Amniotic stem cell (primary cell): ENCODE data around the gene MYOZ3.

Experiments
- DNase-seq: peaks from one replicate; lab custom pipeline; 2025; lab: John Stamatoyannopoulos, UW

The MYOZ3 gene

GRCh38 chr5:150642991-150643710 lies 17.9 kb upstream of the MYOZ3 start:
- DNase-seq, result no peak

- DNase-seq, result no peak
Measured at GRCh38 chr5:150644058-150644457, 17.0 kb upstream of the MYOZ3 start.

- no peak for DNase-seq
Measured at GRCh38 chr5:150644514-150644913, 16.5 kb upstream of the MYOZ3 start.

GRCh38 chr5:150645070-150645700 lies 15.9 kb upstream of the MYOZ3 start:
- DNase-seq, result no peak

- DNase-seq, result no peak
Measured at GRCh38 chr5:150647275-150648251, 13.5 kb upstream of the MYOZ3 start.

- no peak for DNase-seq
Measured at GRCh38 chr5:150648294-150649107, 12.6 kb upstream of the MYOZ3 start.

- DNase-seq, result no peak
Measured at GRCh38 chr5:150649108-150650020, 11.7 kb upstream of the MYOZ3 start.

GRCh38 chr5:150650021-150651006 lies 10.7 kb upstream of the MYOZ3 start:
- no peak for DNase-seq

- DNase-seq, result no peak
Measured at GRCh38 chr5:150651382-150651781, 9.7 kb upstream of the MYOZ3 start.

- DNase-seq, result no peak
Measured at GRCh38 chr5:150651924-150652671, 9.0 kb upstream of the MYOZ3 start.

GRCh38 chr5:150653145-150653761 lies 7.8 kb upstream of the MYOZ3 start:
- no peak for DNase-seq

- no peak for DNase-seq
Measured at GRCh38 chr5:150653762-150654556, 7.1 kb upstream of the MYOZ3 start.

GRCh38 chr5:150655221-150655620 lies 5.8 kb upstream of the MYOZ3 start:
- DNase-seq, result no peak

GRCh38 chr5:150656191-150657132 lies 4.6 kb upstream of the MYOZ3 start:
- DNase-seq, result no peak

- no peak for DNase-seq
Measured at GRCh38 chr5:150658121-150658520, 2.9 kb upstream of the MYOZ3 start.

GRCh38 chr5:150658699-150659265 lies 2.3 kb upstream of the MYOZ3 start:
- no peak for DNase-seq
